ENCODE measurements around the gene TOMM7.
"Not testable (repeated sequence)": the region's sequence is repeated elsewhere in the genome, so short reads cannot be mapped to it uniquely, and the experiment has no call there.

TOMM7 gene

DNA sequence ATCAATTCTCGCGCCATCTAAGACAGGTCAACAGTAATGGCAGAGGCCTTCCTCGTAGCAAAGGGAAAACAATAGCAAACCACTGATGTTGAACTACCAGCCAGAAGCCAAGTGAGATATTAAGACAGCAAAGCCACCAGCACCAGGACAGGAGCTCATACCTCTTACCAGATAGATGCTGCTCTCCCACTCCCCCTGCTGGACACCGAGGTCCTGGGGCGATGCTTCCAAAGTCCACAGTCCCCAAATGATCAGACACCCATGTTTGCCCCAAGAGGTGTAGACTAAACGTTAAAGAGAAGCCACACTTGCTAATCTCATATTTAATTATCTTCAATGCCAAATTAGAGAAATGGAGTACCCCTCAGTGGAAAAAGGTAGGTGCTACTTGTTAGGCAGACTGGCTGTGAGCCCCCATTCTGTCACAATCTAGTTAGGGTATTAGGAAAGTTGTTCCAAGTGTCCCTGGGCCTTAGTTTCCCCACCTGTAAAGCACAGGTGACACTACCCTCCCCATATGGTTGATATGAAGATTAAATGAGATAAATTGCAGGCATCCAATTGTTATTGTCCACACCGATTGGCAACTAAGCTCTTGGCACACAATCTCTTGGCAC is 39.9 kb downstream of the TOMM7 start:
- peak; percentile 50 for DNase-seq

DNA sequence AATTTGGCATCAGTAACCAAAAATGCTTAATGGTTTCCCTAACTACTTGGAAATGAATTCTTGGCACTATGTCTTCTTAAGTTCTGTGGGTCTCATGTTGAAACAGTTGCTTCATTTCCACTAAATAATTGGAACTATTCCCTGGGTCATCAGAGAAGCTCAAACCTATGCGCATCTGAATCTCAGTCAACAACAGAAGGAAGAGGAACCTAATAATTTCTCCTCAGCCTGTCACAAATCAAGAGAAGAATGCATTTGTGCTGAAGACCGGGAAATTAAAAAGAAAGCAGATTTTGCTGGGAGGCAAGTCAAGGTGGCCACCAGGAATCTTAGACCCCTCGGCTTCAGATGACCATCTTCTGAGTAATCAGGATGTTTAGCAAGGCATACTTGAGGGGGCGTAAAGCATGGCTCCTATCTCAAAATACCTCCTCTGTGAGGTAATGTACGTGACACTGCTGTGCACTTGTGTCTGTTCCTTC is 41.4 kb downstream of the TOMM7 start:
- DNase-seq = no peak

DNA sequence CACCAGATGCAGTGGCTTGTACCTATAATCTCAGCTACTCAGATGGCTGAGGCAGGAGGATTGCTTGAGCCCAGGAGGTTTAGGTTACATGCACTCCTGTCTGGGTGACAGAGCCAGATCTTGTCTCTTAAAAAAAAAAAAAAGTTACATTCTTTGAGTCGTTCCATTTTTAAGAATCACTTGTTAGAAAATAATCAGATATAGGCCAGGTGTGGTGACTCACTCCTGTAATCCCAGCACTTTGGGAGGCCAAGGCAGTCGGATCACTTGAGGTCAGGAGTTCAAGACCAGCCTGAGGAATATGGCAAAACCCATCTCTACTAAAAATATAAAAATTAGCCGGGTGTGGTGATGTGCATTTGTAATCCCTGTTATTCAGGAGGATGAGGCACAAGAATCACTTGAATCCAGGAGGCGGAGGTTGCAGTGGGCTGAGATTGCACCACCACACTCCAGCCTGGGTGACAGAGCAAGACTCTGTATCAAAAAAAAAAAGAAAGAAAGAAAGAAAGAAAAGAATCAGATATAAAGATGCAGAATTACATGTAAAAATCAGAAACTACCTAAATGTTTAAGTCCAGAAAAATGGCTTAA is 42.8 kb downstream of the TOMM7 start:
- DNase-seq = not testable (repeated sequence)

- no peak for DNase-seq
These were observed 45.7 kb downstream of the TOMM7 start for GRCh38 chr7:22776964-22777363.

- no peak for DNase-seq
These were observed 49.8 kb downstream of the TOMM7 start for GRCh38 chr7:22772885-22773284.

DNA sequence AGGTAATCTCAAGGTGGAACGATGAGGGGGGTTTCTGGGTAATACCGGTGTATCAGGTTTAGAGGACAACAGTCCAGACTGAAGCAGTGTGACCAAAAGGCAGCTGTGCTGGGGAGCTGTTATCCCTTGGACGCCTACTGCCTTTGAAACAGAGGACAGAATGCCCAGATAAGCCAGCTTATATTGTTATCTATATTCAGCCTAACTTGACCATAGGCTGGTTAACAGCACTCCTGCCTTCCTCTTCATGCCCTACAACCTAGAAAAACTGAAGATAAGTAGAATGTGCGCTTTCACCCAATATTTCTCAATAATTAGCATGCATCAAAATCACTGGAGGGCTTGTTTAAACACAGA is 50.8 kb downstream of the TOMM7 start:
- DNase-seq = no peak

GRCh38 chr7:22771194-22771871 is 51.3 kb downstream of the TOMM7 start:
- DNase-seq = no peak

GRCh38 chr7:22765609-22766008 is 57.0 kb downstream of the TOMM7 start:
- DNase-seq = no peak

All from effector CD4-positive, alpha-beta T cell (primary cell).